Prostate gland (tissue), 2 donors: Measurements from ENCODE around the gene MRPS6. TPM values are rescaled to one million over a fixed set of nuclear protein-coding genes. Genes with fewer than 3 reads are reported as not detected.

Source experiments
- DNase-seq: peaks from one replicate; pipeline ENCODE4 v3.0.0-alpha.2; 2019; ENCODE audit warnings: low spot score
- H3K27ac ChIP-seq, 2 donors: fragments of 200-600 bp; sonication (generic); 2 replicates each; pipeline ENCODE4 v1.5.1; 2017 to 2019
- H3K27me3 ChIP-seq: fragments of 200-600 bp; sonication (generic); replicated peaks from 2 replicates; pipeline ENCODE4 v1.5.1; 2019; ENCODE audit not compliant: insufficient read depth
- H3K36me3 ChIP-seq, 2 donors: fragments of 200-600 bp; sonication (generic); 1 replicate in 1 of 2; 2 replicates in 1 of 2; pipeline versions ENCODE4 v1.5.1 to v1.8.1; 2017 to 2019
- H3K4me1 ChIP-seq: fragments of 200-600 bp; sonication (generic); replicated peaks from 2 replicates; pipeline ENCODE4 v1.5.1; 2019
- H3K4me3 ChIP-seq, 2 donors: fragments of 200-600 bp; sonication (generic); 2 replicates each; pipeline ENCODE4 v1.5.1; 2017 to 2019
- H3K9me3 ChIP-seq: fragments of 200-600 bp; sonication (generic); 2 replicates; pipeline ENCODE4 v1.5.1; 2017
- POLR2AphosphoS5 ChIP-seq: sonication (generic); formaldehyde crosslinking; IDR thresholded peaks from one replicate; pipeline ENCODE4 v1.6.1; 2017; ENCODE audit warnings: antibody characterized with exemption
- WGBS: methylation state at CpG from one replicate; pipeline ENCODE4 v1.1.5; 2018; 5-methylcytosine and 5-hydroxymethylcytosine counted together
- intact Hi-C: fragments of 100-400 bp; cut with DNase I; formaldehyde crosslinking; loops from one replicate; pipeline ENCODE4 v1.14.2; 2022
- total RNA-seq, 2 donors: library from RNA; depleted of rRNA; stranded (reverse); fragments of >200 nt; gene quantifications; one replicate each; pipeline ENCODE4 v1.1.0, GENCODE V29; 2016

Gene MRPS6
- total RNA-seq, 2 donors from 2014 or later = 24.9 to 75.8 TPM

DNA sequence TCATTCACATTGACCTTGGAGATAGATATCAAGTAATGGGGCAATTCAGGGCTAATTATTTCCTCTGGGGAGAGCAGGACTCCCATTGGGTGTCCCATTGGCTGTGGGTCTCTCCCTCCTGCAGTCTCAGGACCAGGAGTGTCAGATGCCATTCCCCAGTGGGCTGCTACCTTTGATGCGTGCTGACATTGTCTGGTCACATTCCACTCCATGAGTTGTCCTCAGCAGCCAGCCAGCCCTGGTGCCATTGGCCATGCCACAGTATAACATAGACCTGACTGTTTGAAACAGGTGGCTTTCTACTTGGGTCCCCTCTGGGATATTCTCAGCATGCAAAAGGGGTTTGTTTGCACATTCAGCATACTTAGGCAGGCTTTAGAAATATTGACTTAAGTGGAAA lies 118.5 kb downstream of the MRPS6 start:
- H3K4me3 ChIP-seq = no peak overlapping the region
- no peak for DNase-seq
- no peaks in the 10 kb centered on the region for H3K9me3 ChIP-seq
- H3K27me3 ChIP-seq = no peaks in the 10 kb centered on the region
- H3K27ac ChIP-seq = no peak overlapping the region
- H3K4me1 ChIP-seq = no peaks in the 10 kb centered on the region
- TF ChIP-seq POLR2AphosphoS5 = no peak
- no peaks in the 10 kb centered on the region for H3K36me3 ChIP-seq
- WGBS = 88% methylated on average over 1 of the region's 1 CpG
- intact Hi-C loops = no loop called here

Other genes starting within 250 kb of the MRPS6 start
- 100 to 1,000 TPM; 143 to 153 TPM for gene ATP5PO, start 157.8 kb upstream of the MRPS6 start, total RNA-seq
- gene SLC5A3, start within 50 bp of the MRPS6 start, total RNA-seq = 10 to 100 TPM in 1 of 2 donors, 1 to 10 TPM in 1; 8.2 to 44.0 TPM